MM.1S (cell line): ENCODE results near the gene NEURL1.

ENCODE experiments used
- EZH2 ChIP-seq: fragments of 300-600 bp; sonication (generic); optimal IDR thresholded peaks from 2 replicates; pipeline ENCODE3; 2017; ENCODE audit warnings: low read depth, mild to moderate bottlenecking, antibody characterized with exemption, low read length, mixed read lengths
- EZH2phosphoT487 ChIP-seq: fragments of 300-600 bp; sonication (generic); IDR thresholded peaks from 2 replicates; pipeline ENCODE4 v1.6.1; 2018; ENCODE audit warnings: antibody characterized with exemption, low read length
- TF ChIP-seq, protein P1 (sequence below): fragments of 300-600 bp; sonication (generic); IDR thresholded peaks from 2 replicates; pipeline ENCODE4 v1.5.1; 2016; ENCODE audit warnings: antibody characterized with exemption, low read length, mixed read lengths

DNA sequence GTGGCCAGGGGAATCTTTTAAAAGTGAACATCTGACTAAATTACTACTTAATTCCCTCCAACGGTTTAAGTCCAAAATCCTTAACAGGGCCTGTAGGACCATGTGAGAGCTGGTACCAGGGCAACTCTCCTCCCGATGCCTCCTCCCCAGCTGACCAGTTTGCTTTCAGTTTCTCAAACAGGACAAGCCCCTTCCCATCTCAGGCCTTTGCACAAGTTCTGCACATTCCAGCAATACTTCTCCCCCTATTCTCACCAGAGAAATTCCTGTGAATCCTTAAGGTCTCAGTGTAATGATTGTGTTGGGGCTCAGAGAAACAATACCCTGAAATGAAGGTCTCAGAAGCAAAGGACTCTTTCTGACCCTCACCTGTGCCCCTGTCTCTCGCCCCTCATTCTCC, 26.8 kb upstream of the NEURL1 start:
- TF ChIP-seq, protein P1, sequence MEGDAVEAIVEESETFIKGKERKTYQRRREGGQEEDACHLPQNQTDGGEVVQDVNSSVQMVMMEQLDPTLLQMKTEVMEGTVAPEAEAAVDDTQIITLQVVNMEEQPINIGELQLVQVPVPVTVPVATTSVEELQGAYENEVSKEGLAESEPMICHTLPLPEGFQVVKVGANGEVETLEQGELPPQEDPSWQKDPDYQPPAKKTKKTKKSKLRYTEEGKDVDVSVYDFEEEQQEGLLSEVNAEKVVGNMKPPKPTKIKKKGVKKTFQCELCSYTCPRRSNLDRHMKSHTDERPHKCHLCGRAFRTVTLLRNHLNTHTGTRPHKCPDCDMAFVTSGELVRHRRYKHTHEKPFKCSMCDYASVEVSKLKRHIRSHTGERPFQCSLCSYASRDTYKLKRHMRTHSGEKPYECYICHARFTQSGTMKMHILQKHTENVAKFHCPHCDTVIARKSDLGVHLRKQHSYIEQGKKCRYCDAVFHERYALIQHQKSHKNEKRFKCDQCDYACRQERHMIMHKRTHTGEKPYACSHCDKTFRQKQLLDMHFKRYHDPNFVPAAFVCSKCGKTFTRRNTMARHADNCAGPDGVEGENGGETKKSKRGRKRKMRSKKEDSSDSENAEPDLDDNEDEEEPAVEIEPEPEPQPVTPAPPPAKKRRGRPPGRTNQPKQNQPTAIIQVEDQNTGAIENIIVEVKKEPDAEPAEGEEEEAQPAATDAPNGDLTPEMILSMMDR = no peak
- TF ChIP-seq EZH2phosphoT487 = no peak
- TF ChIP-seq EZH2 = no peak
